Activated CD4-positive, alpha-beta T cell treated with anti-CD3 and anti-CD28 coated beads for 4 hours (primary cell): Measurements from ENCODE around the gene SCRT2.
"Not testable (repeated sequence)": the region's sequence is repeated elsewhere in the genome, so short reads cannot be mapped to it uniquely, and the experiment has no call there.

Source experiments
- DNase-seq, 2 donors: peaks; one replicate each; pipeline ENCODE4 v3.0.0-alpha.2; 2020

SCRT2 gene

GRCh38 chr20:699811-700338 lies 24.3 kb upstream of the SCRT2 start:
- DNase-seq: no peak

GRCh38 chr20:699342-699741 lies 23.7 kb upstream of the SCRT2 start:
- no peak for DNase-seq

- no peak for DNase-seq
Measured at GRCh38 chr20:698276-698675, 22.7 kb upstream of the SCRT2 start.

- DNase-seq: no peak
Measured at GRCh38 chr20:697826-698225, 22.2 kb upstream of the SCRT2 start.

GRCh38 chr20:695165-695866 lies 19.7 kb upstream of the SCRT2 start:
- DNase-seq: no peak

- DNase-seq: no peak
Measured at GRCh38 chr20:694496-694895, 18.9 kb upstream of the SCRT2 start.

- DNase-seq: not testable (repeated sequence)
Measured at GRCh38 chr20:693786-694185, 18.2 kb upstream of the SCRT2 start.

GRCh38 chr20:692044-692443 lies 16.4 kb upstream of the SCRT2 start:
- no peak for DNase-seq

- no peak for DNase-seq
Measured at GRCh38 chr20:689947-690346, 14.3 kb upstream of the SCRT2 start.

GRCh38 chr20:689348-689747 lies 13.7 kb upstream of the SCRT2 start:
- no peak for DNase-seq

- DNase-seq: no peak
Measured at GRCh38 chr20:688809-689212, 13.2 kb upstream of the SCRT2 start.

- no peak for DNase-seq
Measured at GRCh38 chr20:687468-688203, 12.0 kb upstream of the SCRT2 start.

- DNase-seq: no peak
Measured at GRCh38 chr20:684676-685319, 9.2 kb upstream of the SCRT2 start.

GRCh38 chr20:682123-682522 lies 6.5 kb upstream of the SCRT2 start:
- no peak for DNase-seq

GRCh38 chr20:680638-681187 lies 5.1 kb upstream of the SCRT2 start:
- DNase-seq: no peak

- no peak for DNase-seq
Measured at GRCh38 chr20:677957-678356, 2.4 kb upstream of the SCRT2 start.

- DNase-seq: no peak
Measured at GRCh38 chr20:676967-677366, 1.4 kb upstream of the SCRT2 start.

GRCh38 chr20:676315-676937 lies 824 bp upstream of the SCRT2 start:
- no peak for DNase-seq

- DNase-seq: no peak
Measured at GRCh38 chr20:675033-675452, 559 bp downstream of the SCRT2 start.

- no peak for DNase-seq
Measured at GRCh38 chr20:673603-674001, 2.0 kb downstream of the SCRT2 start.

GRCh38 chr20:672963-673602 lies 2.5 kb downstream of the SCRT2 start:
- no peak for DNase-seq

GRCh38 chr20:671252-672030 lies 4.2 kb downstream of the SCRT2 start:
- no peak for DNase-seq
